AG04449 (cell line): ENCODE data around the gene MSI2.

Source experiments
- CTCF ChIA-PET: fragments of 350-600 bp; formaldehyde crosslinking; extraction: SDS; loops from one replicate; lab custom pipeline; 2021; ENCODE audit warnings: antibody characterized with exemption; lab: Yijun Ruan, JAX
- POLR2A ChIA-PET: fragments of 400-600, 350-600 bp; formaldehyde crosslinking; extraction: SDS; loops from one replicate; lab custom pipeline; 2020; ENCODE audit warnings: antibody characterized with exemption, inconsistent platforms; lab: Yijun Ruan, JAX
- DNase-seq: peaks from one replicate; pipeline ENCODE4 v3.0.0-alpha.2; 2010; ENCODE audit warnings: low read depth, low spot score
- H3K4me3 ChIP-seq: 2 replicates; pipeline ENCODE4 v1.5.1; 2011; ENCODE audit warnings: low read depth, mild to moderate bottlenecking, control low read depth, low read length
- TF ChIP-seq, protein P1 (sequence below): IDR thresholded peaks from one replicate; pipeline ENCODE4 v1.5.1; 2011; ENCODE audit warnings: mild to moderate bottlenecking, moderate library complexity, low read length, control low read depth, inconsistent platforms; ENCODE audit not compliant: insufficient read depth; ENCODE audit errors: missing control alignments

The MSI2 gene

DNA sequence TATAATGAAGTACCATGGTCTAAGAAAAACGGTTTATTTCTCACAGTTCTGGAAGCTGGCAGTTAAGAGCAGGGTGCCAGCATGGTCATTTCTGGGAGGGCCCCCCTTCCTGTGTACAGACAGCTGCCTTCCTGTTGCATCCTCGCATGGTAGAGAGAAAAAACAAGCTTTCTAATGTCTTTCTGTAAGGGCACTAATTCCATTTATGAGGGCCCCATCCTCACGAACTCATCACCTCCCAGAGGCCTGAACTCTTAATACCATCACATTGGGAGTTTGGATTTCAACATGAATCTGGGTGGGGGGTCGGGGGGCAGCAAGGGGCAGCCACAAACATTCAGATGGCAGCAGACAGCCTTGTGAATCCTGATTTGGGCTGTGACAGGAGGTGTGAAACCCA, 339.1 kb downstream of the MSI2 start:
- TF ChIP-seq, protein P1, sequence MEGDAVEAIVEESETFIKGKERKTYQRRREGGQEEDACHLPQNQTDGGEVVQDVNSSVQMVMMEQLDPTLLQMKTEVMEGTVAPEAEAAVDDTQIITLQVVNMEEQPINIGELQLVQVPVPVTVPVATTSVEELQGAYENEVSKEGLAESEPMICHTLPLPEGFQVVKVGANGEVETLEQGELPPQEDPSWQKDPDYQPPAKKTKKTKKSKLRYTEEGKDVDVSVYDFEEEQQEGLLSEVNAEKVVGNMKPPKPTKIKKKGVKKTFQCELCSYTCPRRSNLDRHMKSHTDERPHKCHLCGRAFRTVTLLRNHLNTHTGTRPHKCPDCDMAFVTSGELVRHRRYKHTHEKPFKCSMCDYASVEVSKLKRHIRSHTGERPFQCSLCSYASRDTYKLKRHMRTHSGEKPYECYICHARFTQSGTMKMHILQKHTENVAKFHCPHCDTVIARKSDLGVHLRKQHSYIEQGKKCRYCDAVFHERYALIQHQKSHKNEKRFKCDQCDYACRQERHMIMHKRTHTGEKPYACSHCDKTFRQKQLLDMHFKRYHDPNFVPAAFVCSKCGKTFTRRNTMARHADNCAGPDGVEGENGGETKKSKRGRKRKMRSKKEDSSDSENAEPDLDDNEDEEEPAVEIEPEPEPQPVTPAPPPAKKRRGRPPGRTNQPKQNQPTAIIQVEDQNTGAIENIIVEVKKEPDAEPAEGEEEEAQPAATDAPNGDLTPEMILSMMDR, result no peak
- DNase-seq, result no peak
- H3K4me3 ChIP-seq, result no peak overlapping the region
- ChIA-PET CTCF (interaction anchor here (1.0 to 11.9 kb wide), 10 partner anchors 10 to 352 kb away, joined by 3 to 188 read pairs (median 4); no protein-coding TSS in a partner anchor), POLR2A (no interaction called here)

DNA sequence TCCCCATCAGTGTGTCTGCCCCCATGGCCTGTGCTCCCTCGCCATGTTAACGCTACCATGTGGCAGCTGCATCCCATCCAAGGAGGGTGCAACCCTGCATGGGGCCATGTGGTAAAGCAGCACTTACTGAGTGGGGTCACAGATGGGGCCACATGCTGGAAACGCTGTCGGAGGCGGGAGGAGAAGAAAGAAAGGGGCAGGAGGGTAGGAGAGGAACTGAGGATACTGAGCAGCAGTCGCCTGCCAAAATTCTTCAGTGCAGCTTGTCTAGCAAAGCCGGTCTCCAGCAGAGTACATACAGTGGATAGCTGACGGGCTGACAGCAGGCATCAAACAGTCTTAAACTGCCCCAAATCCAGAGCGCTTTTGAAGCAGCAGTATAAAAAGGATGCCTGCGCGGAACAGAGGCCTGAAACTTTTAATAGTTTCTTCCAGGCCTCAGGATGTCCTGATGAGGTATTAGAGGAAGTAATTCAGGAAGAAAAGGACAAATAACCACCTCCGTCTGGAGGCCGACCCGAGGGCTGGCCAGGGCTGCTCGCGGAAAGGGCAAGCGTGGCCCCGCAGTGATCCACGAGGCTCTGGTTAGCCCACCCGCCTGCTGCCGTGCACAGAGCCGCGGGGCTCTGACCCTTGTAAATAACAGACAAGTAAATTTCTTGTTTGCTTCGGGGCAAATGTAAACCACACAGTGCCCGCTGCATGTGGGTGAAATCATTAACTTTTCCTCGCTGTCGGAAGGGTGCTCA, 339.8 kb downstream of the MSI2 start:
- H3K4me3 ChIP-seq, result no peak overlapping the region
- POLR2A ChIA-PET, result no interaction called here
- no peak for DNase-seq
- CTCF ChIA-PET, result interaction anchor here (1.0 to 11.9 kb wide), 8 partner anchors 9 to 153 kb away, joined by 3 to 188 read pairs (median 29); no protein-coding TSS in a partner anchor
- TF ChIP-seq, protein P1, result no peak

DNA sequence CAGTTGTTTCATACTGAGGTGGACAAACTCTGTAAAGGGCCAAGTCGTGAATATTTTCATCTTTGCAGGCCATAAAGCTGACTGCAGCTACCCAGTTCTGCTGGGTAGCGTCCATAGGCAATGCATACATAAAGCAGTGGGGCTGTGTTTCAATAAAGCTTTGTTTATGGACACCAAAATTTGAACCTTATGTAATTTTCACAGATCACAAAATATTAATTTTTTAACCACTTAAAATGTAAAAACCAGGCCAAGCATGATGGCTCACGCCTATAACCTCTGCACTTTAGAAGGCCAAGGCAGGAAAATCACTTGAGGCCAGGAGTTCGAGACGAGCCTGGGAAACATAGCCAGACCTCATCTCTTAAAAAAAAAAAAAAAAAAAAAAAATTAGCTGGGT, 340.8 kb downstream of the MSI2 start:
- DNase-seq, result no peak

DNA sequence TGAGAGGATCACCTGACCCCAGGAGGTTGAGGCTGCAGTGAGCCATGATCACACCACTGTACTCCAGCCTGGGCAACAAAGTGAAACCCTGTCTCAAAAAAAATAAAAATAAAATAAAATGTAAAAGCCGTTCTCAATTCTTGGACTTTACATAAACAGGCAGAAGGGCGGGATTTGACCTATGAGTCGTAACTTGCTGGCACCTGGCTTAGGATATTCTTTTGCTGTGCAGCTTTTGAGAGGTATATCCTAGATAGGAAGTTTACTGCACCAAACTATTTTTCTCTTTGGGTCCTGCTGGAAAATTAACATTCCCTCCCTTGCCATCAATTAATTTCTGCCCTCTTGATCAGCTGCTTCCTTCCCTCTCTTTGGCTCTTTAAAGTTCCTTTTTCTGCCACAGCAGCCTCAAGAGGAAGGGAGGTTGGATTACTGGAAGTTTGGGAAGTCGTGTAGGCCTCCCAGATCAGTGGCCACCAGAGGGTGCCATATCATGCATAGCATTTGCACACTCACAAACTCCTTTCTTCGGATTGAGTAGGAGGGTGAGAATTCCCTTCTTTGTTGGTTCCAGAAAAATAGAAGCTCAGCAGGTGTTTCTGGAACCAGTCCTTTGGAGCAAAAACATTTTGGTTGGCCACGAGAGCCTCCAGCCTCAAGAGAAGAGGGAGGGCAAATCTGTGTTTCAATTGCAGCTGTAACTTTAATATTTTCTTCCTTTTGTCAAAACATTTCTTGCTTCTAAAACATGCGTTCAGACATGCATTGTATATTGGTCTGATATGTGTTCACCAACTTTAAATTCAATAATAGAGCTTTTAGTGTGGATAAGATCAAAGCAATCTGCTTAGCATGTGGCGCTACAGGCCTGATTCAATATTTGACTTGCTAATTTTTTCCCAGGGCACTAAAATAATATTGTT, 341.5 kb downstream of the MSI2 start:
- ChIA-PET POLR2A (no interaction called here), CTCF (interaction anchor here (0.6 to 11.9 kb wide), 75 partner anchors 9 to 524 kb away, joined by 3 to 188 read pairs (median 5); partner anchors contain the start of gene CCDC182)
- TF ChIP-seq, protein P1, result peak; percentile 83
- peak; percentile 36 for DNase-seq
- no peak overlapping the region for H3K4me3 ChIP-seq

More for the DNA sequence above, 340.8 kb downstream of the MSI2 start:
- POLR2A ChIA-PET, result no interaction called here
- TF ChIP-seq, protein P1, result no peak
- H3K4me3 ChIP-seq, result no peak overlapping the region
- CTCF ChIA-PET, result interaction anchor here (0.7 to 11.9 kb wide), 50 partner anchors 8 to 514 kb away, joined by 3 to 188 read pairs (median 6); no protein-coding TSS in a partner anchor

DNA sequence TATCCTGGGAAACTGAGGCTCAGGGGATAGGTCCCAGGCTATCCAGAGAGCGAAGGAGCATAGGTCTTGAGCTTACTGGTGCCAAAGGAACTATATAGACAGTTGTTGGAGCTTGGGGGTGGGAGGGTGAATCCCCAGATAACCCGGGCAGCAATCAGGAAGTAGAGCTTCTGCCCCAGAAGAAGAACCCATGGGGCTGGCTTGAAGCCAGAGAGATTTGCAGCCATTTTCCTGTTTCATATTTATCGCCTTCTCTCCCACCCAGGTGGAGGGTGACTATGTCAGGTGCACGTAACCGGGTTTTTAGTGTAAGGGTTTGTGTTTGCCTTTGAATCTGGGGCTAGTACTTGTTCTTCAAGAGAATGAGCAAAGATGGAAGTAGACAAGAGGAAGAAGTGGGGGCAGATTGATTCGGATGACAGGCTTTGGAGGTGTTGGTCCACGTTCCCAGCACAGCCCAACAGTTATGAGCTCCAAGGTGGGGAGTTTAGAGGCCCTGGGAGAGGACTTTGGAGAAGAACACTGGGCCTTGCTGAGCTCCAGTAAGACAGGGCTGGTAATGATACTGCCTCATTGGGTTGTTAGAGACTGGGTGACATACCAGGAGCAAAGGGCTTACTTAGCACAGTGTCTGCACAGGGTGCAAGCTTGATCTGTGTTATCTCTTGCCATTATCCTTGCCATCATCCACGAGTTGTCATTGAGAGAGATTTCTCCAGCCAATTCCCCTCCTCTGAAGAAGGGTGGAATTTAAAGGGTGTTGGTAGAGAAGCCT, 343.1 kb downstream of the MSI2 start:
- DNase-seq, result no peak
- ChIA-PET CTCF (interaction anchor here (1.0 to 11.9 kb wide), 12 partner anchors 10 to 356 kb away, joined by 3 to 188 read pairs (median 23); no protein-coding TSS in a partner anchor), POLR2A (no interaction called here)
- H3K4me3 ChIP-seq, result no peak overlapping the region
- TF ChIP-seq, protein P1, result no peak
